ENCODE measurements around the gene NMNAT2. TPM values are rescaled to one million over a fixed set of nuclear protein-coding genes. Genes with fewer than 3 reads are reported as not detected.
A peak's percentile ranks its signal among the peaks of the same experiment; 100 is the strongest.

NMNAT2 gene
- total and polyA plus RNA-seq, 2 of the 4 experiments (the other 2 are of a cell fraction) = 0.36 to 2.4 TPM

- 0 out of 2 replicates have a peak, but pooled peaks cover 6% of the 10 kb centered on the region for H3K9me1 ChIP-seq (ENCODE audit: insufficient read depth, low read length)
- H4K91ac ChIP-seq (ENCODE audit: insufficient read depth, low read depth, low read length) = peak overlapping the region; percentile 2; the same call in 1 of the 2 replicates
- no peak overlapping the region for H3K9ac ChIP-seq (ENCODE audit: low read depth, low read length)
- H3K4me3 ChIP-seq (ENCODE audit: insufficient read depth, low read depth, low read length) = no peak overlapping the region
- H3K18ac ChIP-seq (ENCODE audit: low read depth, low read length) = peak overlapping the region; percentile 80; the same call in 1 of the 2 replicates
- peak; percentile 89 for DNase-seq
- no peak overlapping the region for H3K23ac ChIP-seq (ENCODE audit: low read depth, low read length)
- peak overlapping the region; percentile 5; the same call in 1 of the 2 replicates for H2BK120ac ChIP-seq (ENCODE audit: low read depth, low read length)
- H4K5ac ChIP-seq (ENCODE audit: low read depth, low read length) = no peak overlapping the region; the same call in 1 of the 2 replicates
- peak overlapping the region in 1 of 2 experiments; percentile 61; a peak in 2 of 4 replicates for H4K8ac ChIP-seq (ENCODE audit: low read depth in 2 of 2, low read length in 2 of 2)
- H3K79me1 ChIP-seq (ENCODE audit: low read depth in 1 of 2, low read length in 2 of 2) = no peaks in the 10 kb centered on the region
- dilution Hi-C loops (cut with HindIII; ENCODE audit: low sequenced_read_pairs, unreplicated experiment) = no loop called here
- H3K4me1 ChIP-seq (ENCODE audit: control insufficient read depth, insufficient read depth, low read length) = peaks cover 4% of the 10 kb centered on the region; the same call in 1 of the 2 replicates
- H2BK15ac ChIP-seq (ENCODE audit: low read depth, low read length) = peak overlapping the region; percentile 47; the same call in 1 of the 3 replicates
- H2BK5ac ChIP-seq (ENCODE audit: low read depth, low read length, poor library complexity, severe bottlenecking) = peak overlapping the region; percentile 68
- in situ Hi-C loops (cut with MboI; ENCODE audit: low sequenced_read_pairs) = no loop called here
- H3K9me3 ChIP-seq (ENCODE audit: control insufficient read depth, insufficient read depth, low read length) = no peaks in the 10 kb centered on the region
- H3K14ac ChIP-seq (replicated peaks; ENCODE audit: low read depth, low read length) = peak overlapping the region; percentile 53
- no peaks in the 10 kb centered on the region for H4K20me1 ChIP-seq (ENCODE audit: insufficient read depth, low read length)
- no peak overlapping the region for H3K56ac ChIP-seq (ENCODE audit: extremely low read depth, insufficient read depth, low read length)
- H2AK9ac ChIP-seq (replicated peaks; ENCODE audit: low read depth, low read length, poor library complexity) = no peak overlapping the region
- ChIA-PET POLR2A (ENCODE audit: unreplicated experiment) (no interaction called here), CTCF (interaction anchor here (0.7 to 1.6 kb wide), 5 partner anchors 12 to 243 kb away, joined by 3 to 4 read pairs (median 3); no protein-coding TSS in a partner anchor)
- H3K36me3 ChIP-seq (ENCODE audit: control insufficient read depth, insufficient read depth, low read length) = no peaks in the 10 kb centered on the region
- BruUV-seq (replicated peaks) = no TSS peak
- intact Hi-C loops (cut with micrococcal nuclease) = no loop called here
- H3K4ac ChIP-seq (ENCODE audit: low read depth, low read length) = no peak overlapping the region
- TF ChIP-seq SMC3 (IDR thresholded peaks at IDR 0.05; ENCODE audit: low read depth, low read length) (no peak), CEBPB (IDR thresholded peaks at IDR 0.05; ENCODE audit: low read depth, low read length) (peak; percentile 43; the same call in 1 of the 2 replicates)
- peak overlapping the region; percentile 47; the same call in 1 of the 2 replicates for H2BK20ac ChIP-seq (ENCODE audit: low read depth, low read length)
- peak; percentile 47 for ATAC-seq (ENCODE audit: low read depth)
- no peak overlapping the region for H3K27ac ChIP-seq (ENCODE audit: insufficient read depth, low read length)
- H3K4me2 ChIP-seq (ENCODE audit: low read depth, low read length) = no peak overlapping the region; the same call in 1 of the 2 replicates
- no peak overlapping the region for H2AFZ ChIP-seq (replicated peaks; ENCODE audit: low read length, poor library complexity)
- no peak overlapping the region for H2AK5ac ChIP-seq (ENCODE audit: low read depth, low read length)
- H3K27me3 ChIP-seq (ENCODE audit: control insufficient read depth, insufficient read depth, low read length) = no peaks in the 10 kb centered on the region
- WGBS, 2 experiments (ENCODE audit: extremely low coverage in 2 of 2, insufficient read length in 1 of 2) = 43% methylated on average over 2 of the region's 3 CpGs; no CpG with 5 or more reads in 1 of the 2 experiments
Observed at GRCh38 chr1:183205196-183205781, 212.9 kb downstream of the NMNAT2 start.

Data from IMR-90 (cell line).